Lower leg skin (tissue), 3 donors: ENCODE results near the gene RBFOX2.
"Not testable (repeated sequence)": the region's sequence is repeated elsewhere in the genome, so short reads cannot be mapped to it uniquely, and the experiment has no call there.

Experiments used
- POLR2A ChIP-seq, 2 donors: fragments of 450-650 bp; IDR thresholded peaks; one replicate each; pipeline ENCODE4 v1.6.1; 2016 to 2017; ENCODE audit warnings: antibody characterized with exemption in 2 of 2, mild to moderate bottlenecking in 1 of 2, moderate library complexity in 1 of 2
- TF ChIP-seq, protein P1 (sequence below), 3 donors: fragments of 450-650 bp; IDR thresholded peaks; one replicate each; pipeline ENCODE4 v1.5.1; 2016; ENCODE audit warnings: antibody characterized with exemption in 3 of 3, mild to moderate bottlenecking in 3 of 3, moderate library complexity in 2 of 3

DNA sequence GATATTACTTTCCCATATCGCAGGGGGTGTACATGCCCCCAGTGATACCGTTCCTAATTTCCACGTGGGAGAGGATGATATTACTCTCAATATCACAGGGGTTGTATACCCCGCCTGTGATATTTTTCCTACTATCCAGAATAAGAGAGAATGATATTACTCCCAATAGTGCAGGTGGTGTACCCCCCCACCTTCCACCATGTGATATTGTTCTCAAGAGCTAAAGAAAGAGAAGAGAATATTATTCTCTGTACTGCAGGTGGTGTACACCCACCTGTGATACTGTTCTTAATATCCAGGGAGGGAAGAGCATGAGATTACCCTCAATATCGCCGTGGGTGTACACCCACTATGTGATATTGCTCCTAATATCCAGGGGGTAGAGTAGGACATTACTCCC lies 328.8 kb downstream of the RBFOX2 start:
- TF ChIP-seq, protein P1, sequence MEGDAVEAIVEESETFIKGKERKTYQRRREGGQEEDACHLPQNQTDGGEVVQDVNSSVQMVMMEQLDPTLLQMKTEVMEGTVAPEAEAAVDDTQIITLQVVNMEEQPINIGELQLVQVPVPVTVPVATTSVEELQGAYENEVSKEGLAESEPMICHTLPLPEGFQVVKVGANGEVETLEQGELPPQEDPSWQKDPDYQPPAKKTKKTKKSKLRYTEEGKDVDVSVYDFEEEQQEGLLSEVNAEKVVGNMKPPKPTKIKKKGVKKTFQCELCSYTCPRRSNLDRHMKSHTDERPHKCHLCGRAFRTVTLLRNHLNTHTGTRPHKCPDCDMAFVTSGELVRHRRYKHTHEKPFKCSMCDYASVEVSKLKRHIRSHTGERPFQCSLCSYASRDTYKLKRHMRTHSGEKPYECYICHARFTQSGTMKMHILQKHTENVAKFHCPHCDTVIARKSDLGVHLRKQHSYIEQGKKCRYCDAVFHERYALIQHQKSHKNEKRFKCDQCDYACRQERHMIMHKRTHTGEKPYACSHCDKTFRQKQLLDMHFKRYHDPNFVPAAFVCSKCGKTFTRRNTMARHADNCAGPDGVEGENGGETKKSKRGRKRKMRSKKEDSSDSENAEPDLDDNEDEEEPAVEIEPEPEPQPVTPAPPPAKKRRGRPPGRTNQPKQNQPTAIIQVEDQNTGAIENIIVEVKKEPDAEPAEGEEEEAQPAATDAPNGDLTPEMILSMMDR (IDR thresholded peaks at IDR 0.05) = not testable (repeated sequence)
- TF ChIP-seq POLR2A (IDR thresholded peaks at IDR 0.05) = not testable (repeated sequence)
